HG03558 (cell line): Measurements from ENCODE around the gene RPS6KC1.
"Not testable (repeated sequence)": the region's sequence is repeated elsewhere in the genome, so short reads cannot be mapped to it uniquely, and the experiment has no call there.

Experiments used
- ATAC-seq: cut with Tn5 transposase; IDR thresholded peaks from one replicate; pipeline ENCODE4 v1.9.1; 2021; ENCODE audit warnings: moderate number of reproducible peaks; ENCODE audit not compliant: unreplicated experiment; ENCODE audit errors: extremely low read depth

RPS6KC1 gene

GRCh38 chr1:213318458-213318857, 267.4 kb downstream of the RPS6KC1 start:
- not testable (repeated sequence) for ATAC-seq

GRCh38 chr1:213320191-213320870, 269.3 kb downstream of the RPS6KC1 start:
- ATAC-seq: no peak
